Thymus (tissue), 11 donors: Measurements from ENCODE around the gene TUBB4B. TPM values are rescaled to one million over a fixed set of nuclear protein-coding genes. Genes with fewer than 3 reads are reported as not detected.
"Not testable (repeated sequence)": the region's sequence is repeated elsewhere in the genome, so short reads cannot be mapped to it uniquely, and the experiment has no call there.

Experiments used
- DNase-seq, 9 donors: peaks; one replicate each; pipeline ENCODE4 v3.0.0-alpha.2; 2013; ENCODE audit warnings: low spot score in 9 of 9, low read depth in 6 of 9, missing footprints in 1 of 9
- H3K27ac ChIP-seq, 2 donors: one replicate each; pipeline ENCODE4 v1.5.1; 2013; ENCODE audit warnings: control low read depth in 1 of 2, low read depth in 1 of 2, low read length in 1 of 2, mild to moderate bottlenecking in 1 of 2, moderate library complexity in 1 of 2
- H3K27me3 ChIP-seq, 2 donors: one replicate each; pipeline ENCODE4 v1.5.1; 2013; ENCODE audit warnings: low read length in 1 of 2; ENCODE audit not compliant: control insufficient read depth in 2 of 2, insufficient read depth in 1 of 2
- H3K36me3 ChIP-seq, 2 donors: one replicate each; pipeline ENCODE4 v1.5.1; 2013; ENCODE audit warnings: low read length in 1 of 2, mild to moderate bottlenecking in 1 of 2, moderate library complexity in 1 of 2; ENCODE audit not compliant: control insufficient read depth in 2 of 2, insufficient read depth in 2 of 2
- H3K4me1 ChIP-seq, 2 donors: one replicate each; pipeline ENCODE4 v1.5.1; 2013; ENCODE audit warnings: low read length in 2 of 2; ENCODE audit not compliant: control insufficient read depth in 2 of 2, insufficient read depth in 2 of 2
- H3K4me3 ChIP-seq, 2 donors: one replicate each; pipeline ENCODE4 v1.5.1; 2013; ENCODE audit warnings: low read length in 2 of 2, control low read depth in 1 of 2, mild to moderate bottlenecking in 1 of 2
- H3K9me3 ChIP-seq, 2 donors: one replicate each; pipeline ENCODE4 v1.5.1; 2013; ENCODE audit warnings: low read length in 1 of 2, mild to moderate bottlenecking in 1 of 2; ENCODE audit not compliant: control insufficient read depth in 2 of 2, insufficient read depth in 1 of 2
- WGBS: extraction: QIAGEN DNeasy Blood & Tissue Kit; methylation state at CpG from one replicate; pipeline ENCODE4 v1.1.7; 2013; 5-methylcytosine and 5-hydroxymethylcytosine counted together
- polyA plus RNA-seq: library from polyadenylated mRNA; stranded (reverse); fragments of 200-250 nt; gene quantifications from one replicate; pipeline ENCODE4 v1.2.3, GENCODE V29; 2013
- total RNA-seq: library from RNA; stranded (reverse); fragments of 120-200 nt; gene quantifications from one replicate; pipeline ENCODE4 v1.2.4, GENCODE V29; 2013
- donor health status: healthy.

TUBB4B gene
- total and polyA plus RNA-seq, 2 donors: 104 to 166 TPM

DNA sequence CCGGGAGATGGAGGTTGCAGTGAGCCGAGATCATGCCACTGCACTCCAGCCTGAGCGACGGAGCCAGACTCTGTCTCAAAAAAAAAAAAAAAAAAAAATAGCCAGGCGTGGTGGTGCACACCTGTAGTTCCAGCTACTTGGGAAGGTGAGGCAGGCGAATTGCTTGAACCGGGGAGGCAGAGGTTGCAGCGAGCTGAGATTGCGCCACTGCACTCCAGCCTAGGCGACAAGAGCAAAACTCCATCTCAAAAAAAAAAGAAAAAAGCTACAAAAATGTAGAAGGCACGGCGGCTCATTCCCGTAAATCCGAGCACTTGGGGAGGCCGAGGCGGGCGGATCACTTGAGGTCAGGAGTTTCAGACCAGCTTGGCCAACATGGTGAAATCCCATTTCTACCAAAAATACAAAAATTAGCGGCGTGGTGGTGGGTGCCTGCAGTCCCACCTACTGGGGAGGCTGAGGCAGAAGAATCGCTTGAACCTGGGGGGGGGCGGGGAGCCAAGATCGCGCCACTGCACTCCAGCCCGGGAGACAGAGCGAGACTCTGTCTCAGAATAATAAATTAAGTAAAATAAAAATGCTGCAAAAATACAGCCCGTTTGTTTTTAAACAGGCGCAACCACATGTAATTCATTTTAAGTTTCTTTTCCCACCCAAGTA, 1.4 kb upstream of the TUBB4B start:
- Histone ChIP-seq H3K4me3 (peak overlapping the region; percentile 59 to 69), H3K27ac (peak overlapping the region; percentile 96 to 98), H3K27me3 (peaks cover 0 to 11% of the 10 kb centered on the region in 2 donors), H3K36me3 (peaks cover 11 to 19% of the 10 kb centered on the region in 2 donors), H3K4me1 (peaks cover 28 to 51% of the 10 kb centered on the region in 2 donors)
- 63% methylated on average over 27 of the region's 27 CpGs for WGBS
- not testable (repeated sequence) for H3K9me3 ChIP-seq, DNase-seq

DNA sequence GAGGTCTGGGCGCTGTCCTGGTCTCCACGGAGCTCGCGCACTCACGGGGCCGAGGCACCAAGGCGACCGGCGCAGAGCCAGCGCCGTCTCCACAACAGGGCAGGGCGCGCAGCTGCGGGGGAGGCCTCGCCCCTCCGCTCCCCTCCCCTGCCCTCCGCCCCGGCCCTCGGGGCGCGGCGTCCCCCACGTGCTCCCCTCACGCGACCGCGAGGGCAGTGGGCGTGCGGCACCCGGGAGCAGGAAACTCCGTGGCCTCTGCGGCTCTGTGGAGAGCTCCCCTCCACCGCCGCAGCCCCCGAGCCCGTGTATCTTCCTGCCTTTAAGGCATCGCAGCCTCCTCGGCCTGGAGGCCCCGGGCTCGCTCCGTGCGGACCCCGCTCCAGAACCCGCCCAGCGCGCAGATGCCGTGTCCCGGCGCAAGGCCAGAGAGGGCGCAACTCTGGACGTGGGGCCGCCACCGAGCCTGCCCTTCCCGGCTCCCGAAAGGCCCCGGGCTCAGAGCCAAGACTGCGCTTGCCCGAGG, 708 bp upstream of the TUBB4B start:
- under 1% methylated on average over 58 of the region's 58 CpGs for WGBS
- peak in 6 of 9 donors; percentile 33 to 74 (median 58) for DNase-seq
- peaks cover 11 to 19% of the 10 kb centered on the region in 2 donors for H3K36me3 ChIP-seq
- no peaks in the 10 kb centered on the region for H3K9me3 ChIP-seq
- H3K4me3 ChIP-seq: peak overlapping the region; percentile 59 to 69
- peaks cover 0 to 4% of the 10 kb centered on the region in 2 donors for H3K27me3 ChIP-seq
- peak overlapping the region; percentile 96 to 98 for H3K27ac ChIP-seq
- H3K4me1 ChIP-seq: peaks cover 28 to 51% of the 10 kb centered on the region in 2 donors

DNA sequence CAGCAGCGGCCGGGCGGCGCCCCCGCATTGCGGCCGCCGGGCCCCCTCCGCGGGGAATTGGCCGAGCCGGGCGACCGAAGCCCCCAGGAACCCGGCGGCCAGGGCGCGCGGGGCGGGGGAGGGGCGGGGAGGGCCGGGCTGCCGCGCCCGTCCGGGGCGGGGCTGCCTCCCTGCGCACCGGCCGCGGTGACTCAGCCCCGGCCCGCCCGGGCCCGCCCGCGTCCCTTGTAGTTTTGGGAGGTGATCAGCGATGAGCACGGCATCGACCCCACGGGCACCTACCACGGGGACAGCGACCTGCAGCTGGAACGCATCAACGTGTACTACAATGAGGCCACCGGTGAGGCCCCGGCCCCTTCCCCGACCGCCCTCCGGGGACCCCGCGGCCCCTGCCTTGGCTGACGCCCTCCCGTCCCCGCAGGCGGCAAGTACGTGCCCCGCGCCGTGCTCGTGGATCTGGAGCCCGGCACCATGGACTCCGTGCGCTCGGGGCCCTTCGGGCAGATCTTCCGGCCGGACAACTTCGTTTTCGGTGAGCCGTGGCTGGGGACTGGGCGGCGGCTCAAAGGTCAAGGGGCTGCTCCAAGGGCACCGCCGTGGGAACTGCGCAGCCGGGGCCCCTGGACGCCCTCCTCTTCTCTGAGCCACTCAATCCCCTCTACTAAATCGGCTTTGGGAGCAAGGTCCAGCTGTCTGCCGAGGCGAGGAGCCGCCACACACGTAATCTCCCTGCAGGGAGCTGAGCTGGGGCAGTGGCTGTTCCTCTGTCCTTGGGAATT, 592 bp downstream of the TUBB4B start:
- Histone ChIP-seq H3K4me3 (peak overlapping the region; percentile 73 to 78), H3K4me1 (peaks cover 20 to 42% of the 10 kb centered on the region in 2 donors), H3K27me3 (no peaks in the 10 kb centered on the region), H3K27ac (peak overlapping the region in 1 of 2 donors; percentile 97), H3K36me3 (peaks cover 11 to 19% of the 10 kb centered on the region in 2 donors), H3K9me3 (no peaks in the 10 kb centered on the region)
- WGBS: 6% methylated on average over 81 of the region's 83 CpGs
- DNase-seq: peak in 1 of 9 donors; percentile 32

DNA sequence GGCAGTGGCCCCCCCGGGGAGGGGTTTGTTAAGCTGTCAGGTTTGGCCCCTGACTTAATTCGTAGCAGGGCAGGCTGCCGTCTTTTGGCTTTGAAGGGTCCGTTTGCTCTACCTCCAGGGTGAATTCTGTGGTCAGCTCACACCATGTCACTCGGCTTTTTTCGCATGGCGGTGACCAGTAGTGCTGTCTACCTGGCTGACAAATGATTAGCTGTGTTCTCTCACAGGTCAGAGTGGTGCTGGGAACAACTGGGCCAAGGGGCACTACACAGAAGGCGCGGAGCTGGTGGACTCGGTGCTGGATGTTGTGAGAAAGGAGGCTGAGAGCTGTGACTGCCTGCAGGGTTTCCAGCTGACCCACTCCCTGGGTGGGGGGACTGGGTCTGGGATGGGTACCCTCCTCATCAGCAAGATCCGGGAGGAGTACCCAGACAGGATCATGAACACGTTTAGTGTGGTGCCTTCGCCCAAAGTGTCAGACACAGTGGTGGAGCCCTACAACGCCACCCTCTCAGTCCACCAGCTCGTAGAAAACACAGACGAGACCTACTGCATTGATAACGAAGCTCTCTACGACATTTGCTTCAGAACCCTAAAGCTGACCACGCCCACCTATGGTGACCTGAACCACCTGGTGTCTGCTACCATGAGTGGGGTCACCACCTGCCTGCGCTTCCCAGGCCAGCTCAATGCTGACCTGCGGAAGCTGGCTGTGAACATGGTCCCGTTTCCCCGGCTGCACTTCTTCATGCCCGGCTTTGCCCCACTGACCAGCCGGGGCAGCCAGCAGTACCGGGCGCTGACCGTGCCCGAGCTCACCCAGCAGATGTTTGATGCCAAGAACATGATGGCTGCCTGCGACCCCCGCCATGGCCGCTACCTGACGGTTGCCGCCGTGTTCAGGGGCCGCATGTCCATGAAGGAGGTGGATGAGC, 1.4 kb downstream of the TUBB4B start:
- Histone ChIP-seq H3K9me3 (no peaks in the 10 kb centered on the region), H3K27ac (no peak overlapping the region), H3K4me1 (peaks cover 17 to 37% of the 10 kb centered on the region in 2 donors), H3K4me3 (peak overlapping the region; percentile 73 to 78), H3K27me3 (no peaks in the 10 kb centered on the region), H3K36me3 (peaks cover 11 to 19% of the 10 kb centered on the region in 2 donors)
- DNase-seq: no peak
- 93% methylated on average over 36 of the region's 36 CpGs for WGBS

DNA sequence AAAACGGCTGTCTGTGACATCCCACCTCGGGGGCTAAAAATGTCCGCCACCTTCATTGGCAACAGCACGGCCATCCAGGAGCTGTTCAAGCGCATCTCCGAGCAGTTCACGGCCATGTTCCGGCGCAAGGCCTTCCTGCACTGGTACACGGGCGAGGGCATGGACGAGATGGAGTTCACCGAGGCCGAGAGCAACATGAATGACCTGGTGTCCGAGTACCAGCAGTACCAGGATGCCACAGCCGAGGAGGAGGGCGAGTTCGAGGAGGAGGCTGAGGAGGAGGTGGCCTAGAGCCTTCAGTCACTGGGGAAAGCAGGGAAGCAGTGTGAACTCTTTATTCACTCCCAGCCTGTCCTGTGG, 2.2 kb downstream of the TUBB4B start:
- H3K27ac ChIP-seq, H3K9me3 ChIP-seq, DNase-seq, H3K27me3 ChIP-seq: not testable (repeated sequence)
- H3K36me3 ChIP-seq: peaks cover 11 to 19% of the 10 kb centered on the region in 2 donors
- peaks cover 17 to 37% of the 10 kb centered on the region in 2 donors for H3K4me1 ChIP-seq
- peak overlapping the region in 1 of 2 donors; percentile 78 for H3K4me3 ChIP-seq
- 97% methylated on average over 18 of the region's 18 CpGs for WGBS

DNA sequence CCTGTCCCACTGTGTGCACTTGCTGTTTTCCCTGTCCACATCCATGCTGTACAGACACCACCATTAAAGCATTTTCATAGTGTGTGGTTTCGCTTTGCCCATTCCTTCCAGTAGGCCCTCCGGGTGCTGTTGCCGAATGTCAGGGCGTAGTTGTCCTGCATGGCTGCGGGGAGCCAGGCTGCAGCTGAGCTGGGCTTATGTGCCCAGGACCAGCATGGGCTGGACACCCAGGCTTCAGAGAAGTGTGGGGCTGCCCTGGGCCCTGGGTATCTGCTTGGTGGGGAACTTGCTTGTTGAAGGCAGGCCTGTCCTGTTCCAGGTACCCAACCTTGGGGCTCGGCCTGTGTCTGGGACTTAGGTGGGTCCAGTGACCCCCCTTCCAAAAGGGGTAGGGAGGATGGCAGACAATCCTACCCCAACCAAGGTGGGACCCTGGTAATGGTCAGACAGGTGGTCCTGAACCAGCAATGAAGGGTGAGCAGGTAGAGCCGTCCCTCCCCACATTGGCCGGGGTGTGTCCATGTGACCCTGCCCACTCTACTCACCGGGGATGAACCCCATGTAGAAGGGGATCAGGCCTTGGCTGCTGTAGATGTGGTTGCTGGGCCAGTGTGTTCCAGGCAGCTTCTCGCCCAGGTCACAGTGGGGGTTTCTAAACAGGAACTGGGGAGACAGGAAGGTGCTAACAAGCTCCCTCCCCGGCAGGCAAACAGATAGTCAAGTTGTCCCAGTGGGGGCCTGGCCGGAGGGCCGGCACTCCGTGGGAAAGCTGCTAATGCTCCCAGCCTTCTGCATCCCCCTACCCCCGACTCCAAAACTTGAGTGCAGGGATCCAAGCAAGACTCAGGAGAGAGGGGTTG, 2.8 kb downstream of the TUBB4B start:
- peaks cover 17 to 37% of the 10 kb centered on the region in 2 donors for H3K4me1 ChIP-seq
- WGBS: 92% methylated on average over 15 of the region's 15 CpGs
- no peak overlapping the region for H3K27ac ChIP-seq
- peaks cover 11 to 19% of the 10 kb centered on the region in 2 donors for H3K36me3 ChIP-seq
- no peak for DNase-seq
- H3K9me3 ChIP-seq: no peaks in the 10 kb centered on the region
- peak overlapping the region in 1 of 2 donors; percentile 1 for H3K4me3 ChIP-seq
- no peaks in the 10 kb centered on the region for H3K27me3 ChIP-seq

DNA sequence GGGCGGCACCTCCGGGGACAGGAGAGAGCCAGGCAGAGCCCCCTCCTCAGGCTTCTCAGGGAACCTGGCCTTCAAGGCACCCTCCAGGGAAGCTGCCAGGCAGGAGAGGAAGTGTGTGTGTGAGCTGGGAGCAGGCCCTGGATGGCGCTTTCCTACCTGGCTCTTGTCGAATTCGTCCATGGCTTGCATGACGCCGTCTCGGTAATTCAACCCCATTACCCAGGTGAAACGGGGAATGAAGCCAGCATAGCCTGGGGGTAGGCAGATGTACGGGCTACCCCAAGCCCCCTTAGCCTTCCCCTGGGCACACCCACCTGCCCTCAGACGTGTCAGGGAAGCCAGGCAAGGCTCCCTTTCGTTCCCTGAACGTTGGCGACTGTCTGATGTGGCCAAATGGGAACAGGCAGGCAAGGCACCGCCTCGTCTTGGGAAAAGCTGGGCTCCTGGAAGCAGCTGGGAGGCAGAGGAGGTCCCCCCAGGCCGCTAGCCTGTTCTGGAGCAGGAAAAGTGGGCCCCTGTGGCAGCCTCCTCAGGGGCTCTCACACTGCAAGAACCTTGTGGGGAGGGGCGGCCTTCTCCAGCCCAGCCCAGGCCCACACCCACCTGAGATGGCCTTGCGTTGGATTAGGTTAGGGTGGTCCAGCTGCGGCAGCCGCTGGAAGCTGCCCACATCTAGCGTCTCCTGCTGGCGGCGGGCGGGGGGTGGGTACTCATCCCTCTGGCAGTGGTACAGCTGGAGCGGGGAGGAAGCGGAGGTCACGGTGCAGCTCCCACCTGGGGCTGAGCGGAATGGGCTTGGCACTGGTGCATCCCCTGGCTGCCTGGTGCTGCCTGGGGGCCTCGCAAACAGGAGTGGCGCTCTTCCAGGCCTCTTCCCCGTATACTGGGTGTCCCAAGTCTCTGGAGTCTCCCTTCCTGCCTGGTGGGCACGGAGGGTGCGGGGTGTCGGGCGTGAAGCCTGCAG, 3.7 kb downstream of the TUBB4B start:
- H3K36me3 ChIP-seq: peaks cover 11 to 19% of the 10 kb centered on the region in 2 donors
- peaks cover 0 to 4% of the 10 kb centered on the region in 2 donors for H3K27me3 ChIP-seq
- 93% methylated on average over 36 of the region's 36 CpGs for WGBS
- peaks cover 13 to 30% of the 10 kb centered on the region in 2 donors for H3K4me1 ChIP-seq
- no peak overlapping the region for H3K27ac ChIP-seq
- H3K9me3 ChIP-seq: no peaks in the 10 kb centered on the region
- no peak for DNase-seq
- H3K4me3 ChIP-seq: no peak overlapping the region
